Ishikawa (cell line): ENCODE data around the gene FZR1.

ENCODE experiments used
- CREB1 ChIP-seq: IDR thresholded peaks from 2 replicates; pipeline ENCODE4 v1.6.1; 2012; ENCODE audit warnings: low read depth
- EP300 ChIP-seq: IDR thresholded peaks from 2 replicates; pipeline ENCODE4 v1.6.1; 2012; ENCODE audit warnings: borderline replicate concordance
- MAX ChIP-seq: IDR thresholded peaks from 2 replicates; pipeline ENCODE4 v1.6.1; 2012
- REST ChIP-seq: IDR thresholded peaks from 2 replicates; pipeline ENCODE4 v1.6.1; 2012; ENCODE audit warnings: low read depth, mild to moderate bottlenecking
- TEAD4 ChIP-seq: IDR thresholded peaks from 2 replicates; pipeline ENCODE4 v1.6.1; 2012

DNA sequence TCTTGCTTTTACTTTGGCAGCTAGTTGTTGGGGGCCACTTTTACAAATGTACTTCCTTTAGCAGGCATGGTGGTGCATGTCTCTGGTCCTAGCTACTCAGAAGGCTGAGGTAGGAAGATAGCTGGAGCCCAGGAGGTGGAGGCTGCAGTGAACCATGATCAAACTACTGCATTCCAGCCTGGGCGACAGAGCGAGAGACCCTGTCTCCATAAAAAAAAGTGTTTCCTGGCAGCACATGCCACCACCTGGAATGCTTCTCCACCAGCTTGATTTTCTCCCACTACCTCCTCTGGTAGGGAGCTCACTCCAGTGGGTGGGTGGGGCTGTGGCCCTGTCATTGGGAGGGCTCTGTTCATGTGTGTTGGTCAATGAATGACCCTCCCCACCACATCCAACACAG lies 12.5 kb downstream of the FZR1 start:
- TF ChIP-seq EP300, result no peak
- no peak for TF ChIP-seq TEAD4
- no peak for TF ChIP-seq MAX
- no peak for TF ChIP-seq CREB1
- TF ChIP-seq REST, result no peak
